BLaER1 treated with 17β-estradiol and CSF1 and Interleukin-3, amounts not matched to agents 10 nM and 100 nM (cell line): ENCODE results near the gene COL23A1.

Source experiments
- H3K27ac ChIP-seq, 11 experiments: shearing (Covaris generic); formaldehyde crosslinking; 2 replicates each; pipeline ENCODE4 v1.8.1; 2022
- H3K27me3 ChIP-seq, 11 experiments: shearing (Covaris generic); formaldehyde crosslinking; 2 replicates each; pipeline ENCODE4 v1.8.1; 2022
- H3K36me3 ChIP-seq, 11 experiments: shearing (Covaris generic); formaldehyde crosslinking; 2 replicates each; pipeline ENCODE4 v1.8.1; 2022
- H3K4me1 ChIP-seq, 10 experiments: shearing (Covaris generic); formaldehyde crosslinking; 2 replicates each; pipeline ENCODE4 v1.8.1; 2022
- H3K4me2 ChIP-seq, 11 experiments: shearing (Covaris generic); formaldehyde crosslinking; 2 replicates each; pipeline ENCODE4 v1.8.1; 2022
- H3K4me3 ChIP-seq, 10 experiments: shearing (Covaris generic); formaldehyde crosslinking; 2 replicates each; pipeline ENCODE4 v1.8.1; 2022
- H3K9ac ChIP-seq, 11 experiments: shearing (Covaris generic); formaldehyde crosslinking; 2 replicates each; pipeline ENCODE4 v1.8.1; 2022
- H3K9me3 ChIP-seq, 11 experiments: shearing (Covaris generic); formaldehyde crosslinking; replicated peaks in 1 of 11; 2 replicates each; pipeline ENCODE4 v1.8.1; 2022
- H4K20me1 ChIP-seq, 11 experiments: shearing (Covaris generic); formaldehyde crosslinking; 2 replicates each; pipeline ENCODE4 v1.8.1; 2022
- Cebpa-rat ChIP-seq, 11 experiments: shearing (Covaris generic); IDR thresholded peaks; 2 replicates each; pipeline ENCODE4 v1.8.1; 2022

Gene COL23A1

DNA sequence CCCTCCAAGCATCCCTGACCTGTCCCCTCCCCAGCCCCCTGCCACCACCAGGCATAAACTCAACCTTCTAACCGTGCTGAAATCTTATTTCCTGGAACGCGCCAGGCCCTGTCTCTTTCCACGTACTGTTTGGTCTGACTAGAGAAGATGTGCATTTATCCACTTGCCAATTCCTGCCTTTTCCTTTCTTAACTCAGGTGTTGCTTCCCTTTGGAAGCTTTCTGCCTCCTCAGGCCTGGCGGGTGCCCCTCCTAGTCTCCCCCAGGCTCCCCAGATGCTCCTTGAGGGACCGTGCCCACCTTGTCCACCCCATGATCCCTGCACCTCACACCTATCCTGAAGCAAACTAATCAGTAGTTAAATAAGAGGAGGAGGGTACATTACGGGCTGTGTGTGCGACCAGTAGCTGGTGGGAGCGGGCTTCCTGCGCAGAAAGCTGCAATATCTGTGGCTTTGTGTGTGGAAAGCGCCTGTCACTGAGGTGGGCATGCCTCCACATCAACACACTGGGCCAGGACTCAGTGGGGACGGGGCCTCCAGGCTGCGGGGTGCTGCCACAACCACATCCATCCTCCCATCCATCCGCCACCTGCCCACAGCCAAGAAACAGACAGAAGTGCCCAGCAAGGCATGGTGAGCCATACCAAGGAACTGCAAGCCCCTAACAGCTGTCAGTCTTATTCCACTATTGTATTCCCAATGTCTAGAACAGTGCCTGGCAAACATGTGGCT, 73.5 kb downstream of the COL23A1 start:
- H3K4me2 ChIP-seq: no peak overlapping the region
- H3K4me1 ChIP-seq: no peaks in the 10 kb centered on the region
- no peaks in the 10 kb centered on the region for H4K20me1 ChIP-seq
- no peak overlapping the region for H3K27ac ChIP-seq
- H3K27me3 ChIP-seq: no peaks in the 10 kb centered on the region
- TF ChIP-seq Cebpa-rat (IDR thresholded peaks at IDR 0.05): no peak
- H3K9me3 ChIP-seq: peaks cover 17 to 46% (median 37%) of the 10 kb centered on the region in 11 experiments
- H3K9ac ChIP-seq: no peak overlapping the region
- H3K36me3 ChIP-seq: no peaks in the 10 kb centered on the region
- no peak overlapping the region for H3K4me3 ChIP-seq

DNA sequence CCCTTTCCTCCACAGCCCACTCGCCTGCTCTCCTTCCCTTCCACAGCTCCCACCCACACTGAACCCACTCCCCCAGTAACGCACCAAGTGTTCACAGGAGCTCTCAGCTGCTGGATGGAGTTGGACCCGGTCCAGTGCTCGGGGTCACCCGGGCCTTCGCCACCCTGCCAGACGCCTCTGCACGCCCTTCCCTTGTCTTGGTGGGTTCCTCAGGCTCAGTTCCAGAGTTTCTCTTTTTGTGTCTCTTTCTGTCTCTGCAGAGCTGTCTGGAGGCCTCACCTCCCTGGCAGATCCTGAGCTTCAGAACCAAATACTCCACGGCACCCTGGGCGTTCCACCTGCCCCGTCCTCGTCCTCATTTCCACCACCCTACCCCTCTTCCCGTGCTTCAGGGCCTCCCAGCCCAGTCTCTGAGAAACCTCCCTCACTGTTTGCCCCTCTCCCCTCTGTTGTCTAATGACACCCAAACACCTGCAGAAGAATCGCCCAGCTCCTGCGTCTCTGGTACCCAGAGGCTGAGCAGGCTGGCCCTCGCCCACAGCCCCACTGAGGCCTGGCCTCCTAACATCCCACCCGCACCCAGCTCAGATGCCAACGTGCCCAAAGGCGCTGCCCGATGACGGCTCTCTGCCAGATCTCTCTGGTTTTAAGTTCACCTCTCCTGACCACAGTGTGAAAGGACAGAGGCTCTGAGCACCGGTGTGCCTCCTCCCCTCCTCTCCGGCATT, 74.3 kb downstream of the COL23A1 start:
- Histone ChIP-seq H4K20me1 (no peaks in the 10 kb centered on the region), H3K27ac (no peak overlapping the region), H3K9ac (no peak overlapping the region), H3K36me3 (no peaks in the 10 kb centered on the region), H3K27me3 (no peaks in the 10 kb centered on the region), H3K4me3 (no peak overlapping the region), H3K4me2 (no peak overlapping the region), H3K4me1 (no peaks in the 10 kb centered on the region), H3K9me3 (peaks cover 17 to 41% (median 35%) of the 10 kb centered on the region in 11 experiments)
- no peak for TF ChIP-seq Cebpa-rat (IDR thresholded peaks at IDR 0.05)

GRCh38 chr5:178514851-178515418, 75.3 kb downstream of the COL23A1 start:
- H3K9me3 ChIP-seq: peaks cover 17 to 31% (median 27%) of the 10 kb centered on the region in 11 experiments
- H4K20me1 ChIP-seq: no peaks in the 10 kb centered on the region
- no peak overlapping the region for H3K27ac ChIP-seq
- no peak overlapping the region for H3K4me3 ChIP-seq
- no peaks in the 10 kb centered on the region for H3K36me3 ChIP-seq
- H3K4me1 ChIP-seq: peaks cover 0 to under 1% (median 0%) of the 10 kb centered on the region in 10 experiments; a peak in 2 of 20 replicates
- no peak for TF ChIP-seq Cebpa-rat (IDR thresholded peaks at IDR 0.05)
- H3K9ac ChIP-seq: no peak overlapping the region
- no peak overlapping the region for H3K4me2 ChIP-seq
- H3K27me3 ChIP-seq: no peaks in the 10 kb centered on the region

DNA sequence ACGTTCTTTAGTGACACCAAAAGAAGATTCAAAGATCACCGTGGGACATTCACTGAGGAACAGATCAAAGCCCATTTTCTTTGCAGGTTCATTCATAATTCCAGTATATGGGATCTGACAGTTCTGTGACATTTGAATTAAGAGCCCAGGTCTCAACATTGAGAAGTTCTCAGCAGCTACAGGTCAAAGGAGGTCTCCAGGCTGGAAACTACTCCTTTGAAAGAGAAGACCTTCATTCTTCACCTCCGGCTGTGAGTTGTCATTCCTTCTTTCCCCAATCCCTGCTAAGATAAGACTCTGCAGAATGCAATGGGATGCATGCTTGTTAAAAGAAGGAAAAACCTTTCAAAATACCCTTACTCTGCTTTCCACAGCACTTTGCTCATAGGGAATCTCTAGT, 79.0 kb downstream of the COL23A1 start:
- Histone ChIP-seq H3K4me3 (no peak overlapping the region), H3K9me3 (peaks cover 26 to 42% (median 34%) of the 10 kb centered on the region in 11 experiments), H3K27me3 (no peaks in the 10 kb centered on the region), H4K20me1 (no peaks in the 10 kb centered on the region), H3K9ac (no peak overlapping the region), H3K4me1 (peaks cover 2 to 20% (median 9%) of the 10 kb centered on the region in 10 experiments), H3K27ac (no peak overlapping the region), H3K4me2 (no peak overlapping the region), H3K36me3 (no peaks in the 10 kb centered on the region)
- TF ChIP-seq Cebpa-rat (IDR thresholded peaks at IDR 0.05): no peak

- 0 out of 22 replicates have a peak overlapping the region, but pooled peaks of 1 of the 11 experiments have one; percentile 9 for H3K27ac ChIP-seq
- peaks cover 8 to 35% (median 19%) of the 10 kb centered on the region in 10 experiments for H3K4me1 ChIP-seq
- H3K9me3 ChIP-seq: peaks cover 26 to 47% (median 34%) of the 10 kb centered on the region in 11 experiments
- H4K20me1 ChIP-seq: no peaks in the 10 kb centered on the region
- peak overlapping the region in 3 of 11 experiments; percentile 2 to 28 (median 3); a peak in 2 of 22 replicates for H3K4me2 ChIP-seq
- H3K27me3 ChIP-seq: no peaks in the 10 kb centered on the region
- TF ChIP-seq Cebpa-rat (IDR thresholded peaks at IDR 0.05): no peak
- no peak overlapping the region for H3K9ac ChIP-seq
- no peak overlapping the region for H3K4me3 ChIP-seq
- H3K36me3 ChIP-seq: no peaks in the 10 kb centered on the region
Observed at GRCh38 chr5:178509491-178510057, 80.6 kb downstream of the COL23A1 start.

DNA sequence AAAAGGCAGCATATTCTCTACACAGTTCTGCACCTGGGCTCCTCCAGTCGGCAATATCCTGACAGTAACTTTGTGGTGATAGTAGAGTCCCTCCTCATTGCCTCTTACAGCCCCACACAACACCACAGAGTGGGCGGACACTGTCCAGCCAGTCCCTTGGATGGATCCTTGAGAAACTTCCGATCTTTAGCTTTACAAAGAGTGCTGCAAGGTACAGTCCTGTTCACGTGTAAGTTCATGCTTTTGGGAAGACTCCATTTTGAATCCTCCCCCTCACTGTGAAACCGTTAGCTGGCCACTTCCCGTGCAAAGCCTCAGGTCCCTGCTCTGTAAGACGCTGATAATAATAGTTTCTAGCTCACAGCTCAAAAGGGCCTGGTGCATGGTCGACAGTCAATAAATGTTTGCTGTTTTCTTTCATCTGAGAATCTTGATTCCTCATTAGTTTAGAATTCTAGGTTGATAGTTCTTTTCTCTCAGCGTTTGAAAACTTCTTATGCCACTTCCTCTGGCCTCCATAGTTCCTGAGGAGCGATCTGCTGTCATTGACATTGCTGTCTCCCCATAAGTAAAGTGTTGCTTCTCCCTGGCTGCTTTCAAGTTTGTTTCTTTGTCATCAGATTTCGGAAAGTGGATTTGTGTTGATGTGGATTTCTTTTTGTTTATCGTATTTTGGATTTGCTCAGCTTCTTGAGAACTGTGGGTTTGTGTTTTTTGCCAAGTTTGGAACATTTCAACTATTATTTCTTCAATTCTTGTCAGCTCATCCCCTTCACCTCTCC, 82.9 kb downstream of the COL23A1 start:
- peak overlapping the region in 1 of 11 experiments; percentile 41; a peak in 1 of 22 replicates for H3K9ac ChIP-seq
- H3K4me1 ChIP-seq: peaks cover 8 to 54% (median 40%) of the 10 kb centered on the region in 10 experiments
- H3K4me3 ChIP-seq: no peak overlapping the region
- no peaks in the 10 kb centered on the region for H3K36me3 ChIP-seq
- no peak for TF ChIP-seq Cebpa-rat (IDR thresholded peaks at IDR 0.05)
- no peaks in the 10 kb centered on the region for H4K20me1 ChIP-seq
- H3K9me3 ChIP-seq: peaks cover 24 to 41% (median 28%) of the 10 kb centered on the region in 11 experiments
- peaks cover 0 to 6% (median 0%) of the 10 kb centered on the region in 11 experiments; a peak in 1 of 22 replicates for H3K27me3 ChIP-seq
- H3K4me2 ChIP-seq: peak overlapping the region in 8 of 11 experiments; percentile 4 to 42 (median 32); a peak in 9 of 22 replicates
- peak overlapping the region in 7 of 11 experiments; percentile 12 to 64 (median 43); a peak in 12 of 22 replicates for H3K27ac ChIP-seq

- TF ChIP-seq Cebpa-rat (IDR thresholded peaks at IDR 0.05): no peak
- no peak overlapping the region for H3K4me3 ChIP-seq
- H3K27me3 ChIP-seq: peaks cover 0 to 6% (median 0%) of the 10 kb centered on the region in 11 experiments; a peak in 1 of 22 replicates
- H3K4me1 ChIP-seq: peaks cover 8 to 54% (median 40%) of the 10 kb centered on the region in 10 experiments
- peaks cover 39 to 56% (median 43%) of the 10 kb centered on the region in 11 experiments for H3K9me3 ChIP-seq
- peaks cover 0 to 3% (median 0%) of the 10 kb centered on the region in 11 experiments; a peak in 2 of 22 replicates for H3K36me3 ChIP-seq
- H3K27ac ChIP-seq: peak overlapping the region in 9 of 11 experiments; percentile 13 to 66 (median 49); a peak in 14 of 22 replicates
- H3K4me2 ChIP-seq: peak overlapping the region; percentile 31 to 68 (median 51); a peak in 21 of 22 replicates
- H4K20me1 ChIP-seq: no peaks in the 10 kb centered on the region
- peak overlapping the region in 4 of 11 experiments; percentile 9 to 45 (median 17); a peak in 4 of 22 replicates for H3K9ac ChIP-seq
Observed at GRCh38 chr5:178505639-178506407, 84.4 kb downstream of the COL23A1 start.
